Tongue (tissue), 2 donors: ENCODE measurements around the gene ATXN1. TPM values are rescaled to one million over a fixed set of nuclear protein-coding genes. Genes with fewer than 3 reads are reported as not detected.

Experiments
- DNase-seq: peaks from one replicate; pipeline ENCODE4 v3.0.0-alpha.2; 2015
- total RNA-seq: library from RNA; depleted of rRNA; stranded (reverse); fragments of >200 nt; gene quantifications from one replicate; pipeline ENCODE4 v1.2.3, GENCODE V29; 2014

The ATXN1 gene
- total RNA-seq, 1 donor from 2014 or later, result 52.0 TPM

GRCh38 chr6:16496991-16497801, 264.1 kb downstream of the ATXN1 start:
- peak; percentile 54 for DNase-seq

GRCh38 chr6:16496210-16496609, 265.1 kb downstream of the ATXN1 start:
- no peak for DNase-seq

- DNase-seq, result no peak
These were observed 266.5 kb downstream of the ATXN1 start for GRCh38 chr6:16494793-16495192.

- DNase-seq, result no peak
These were observed 267.5 kb downstream of the ATXN1 start for GRCh38 chr6:16493802-16494201.

- no peak for DNase-seq
These were observed 268.1 kb downstream of the ATXN1 start for GRCh38 chr6:16493112-16493511.

- no peak for DNase-seq
These were observed 269.5 kb downstream of the ATXN1 start for GRCh38 chr6:16491666-16492313.

GRCh38 chr6:16490616-16491015, 270.6 kb downstream of the ATXN1 start:
- no peak for DNase-seq

GRCh38 chr6:16488813-16489212, 272.4 kb downstream of the ATXN1 start:
- DNase-seq, result no peak

GRCh38 chr6:16487996-16488674, 273.1 kb downstream of the ATXN1 start:
- no peak for DNase-seq

GRCh38 chr6:16486661-16487060, 274.6 kb downstream of the ATXN1 start:
- DNase-seq, result no peak

- DNase-seq, result no peak
These were observed 277.9 kb downstream of the ATXN1 start for GRCh38 chr6:16483315-16483875.

GRCh38 chr6:16482702-16483314, 278.5 kb downstream of the ATXN1 start:
- no peak for DNase-seq

GRCh38 chr6:16481697-16482399, 279.4 kb downstream of the ATXN1 start:
- DNase-seq, result no peak

GRCh38 chr6:16480763-16481560, 280.3 kb downstream of the ATXN1 start:
- DNase-seq, result no peak

GRCh38 chr6:16477367-16478149, 283.7 kb downstream of the ATXN1 start:
- DNase-seq, result peak; percentile 27

GRCh38 chr6:16476861-16477260, 284.4 kb downstream of the ATXN1 start:
- no peak for DNase-seq

- no peak for DNase-seq
These were observed 285.8 kb downstream of the ATXN1 start for GRCh38 chr6:16475494-16475781.

- no peak for DNase-seq
These were observed 286.3 kb downstream of the ATXN1 start for GRCh38 chr6:16474772-16475493.

GRCh38 chr6:16473908-16474771, 287.1 kb downstream of the ATXN1 start:
- DNase-seq, result no peak
